ENCODE results near the gene ATF6. TPM values are rescaled to one million over a fixed set of nuclear protein-coding genes. Genes with fewer than 3 reads are reported as not detected.
"Not testable (repeated sequence)": the region's sequence is repeated elsewhere in the genome, so short reads cannot be mapped to it uniquely, and the experiment has no call there.

Gene ATF6
- total RNA-seq, 2 experiments from 2014 or later, result 10.2 to 13.9 TPM

- H3K9me3 ChIP-seq (ENCODE audit: low read length), result no peaks in the 10 kb centered on the region
- ChIA-PET CTCF (ENCODE audit: unreplicated experiment) (no interaction called here), POLR2A (interaction anchor here (1.2 to 1.9 kb wide), 2 partner anchors 10 to 11 kb away, joined by 4 read pairs; no protein-coding TSS in a partner anchor)
- no peaks in the 10 kb centered on the region for H4K20me1 ChIP-seq (ENCODE audit: insufficient read depth, low read length)
- DNase-seq (ENCODE audit: low spot score), result no peak
- no peak overlapping the region for H2AFZ ChIP-seq (ENCODE audit: low read length)
- H3K4me3 ChIP-seq (ENCODE audit: low read depth, low read length, poor library complexity, severe bottlenecking), result no peak overlapping the region
- intact Hi-C loops (cut with micrococcal nuclease; ENCODE audit: unreplicated experiment), result no loop called here
- TF ChIP-seq CTCF (conservative IDR thresholded peaks at IDR 0.05; ENCODE audit: low read length), result no peak
- TF ChIP-seq EZH2phosphoT487 (IDR thresholded peaks at IDR 0.05; ENCODE audit: borderline replicate concordance, low read depth, low read length), result no peak
- peaks cover 19% of the 10 kb centered on the region; the same call in 1 of the 2 replicates for H3K36me3 ChIP-seq (ENCODE audit: insufficient read depth, low read length)
- BruUV-seq (replicated peaks), result no TSS peak
- no peaks in the 10 kb centered on the region for H3K4me1 ChIP-seq (ENCODE audit: insufficient read depth, low read length, poor library complexity, severe bottlenecking)
- H3K9me2 ChIP-seq (ENCODE audit: insufficient read depth, low read length), result no peaks in the 10 kb centered on the region
- no peak overlapping the region for H3K4me2 ChIP-seq (ENCODE audit: low read length)
- no peak overlapping the region for H3K27ac ChIP-seq (ENCODE audit: low read depth, low read length, poor library complexity, severe bottlenecking)
- H3K79me2 ChIP-seq (ENCODE audit: insufficient read depth, low read depth, low read length), result no peaks in the 10 kb centered on the region
Measured at GRCh38 chr1:161825831-161826230, 59.7 kb downstream of the ATF6 start.

GRCh38 chr1:161826478-161826877 lies 60.4 kb downstream of the ATF6 start:
- intact Hi-C loops (cut with micrococcal nuclease; ENCODE audit: unreplicated experiment), result no loop called here
- BruUV-seq (replicated peaks), result no TSS peak
- Histone ChIP-seq H3K4me3 (ENCODE audit: low read depth, low read length, poor library complexity, severe bottlenecking) (no peak overlapping the region), H3K9me3 (ENCODE audit: low read length) (no peaks in the 10 kb centered on the region), H3K79me2 (ENCODE audit: insufficient read depth, low read depth, low read length) (no peaks in the 10 kb centered on the region), H3K4me1 (ENCODE audit: insufficient read depth, low read length, poor library complexity, severe bottlenecking) (no peaks in the 10 kb centered on the region), H3K4me2 (ENCODE audit: low read length) (no peak overlapping the region), H3K9me2 (ENCODE audit: insufficient read depth, low read length) (no peaks in the 10 kb centered on the region), H2AFZ (ENCODE audit: low read length) (no peak overlapping the region), H3K36me3 (ENCODE audit: insufficient read depth, low read length) (peaks cover 13% of the 10 kb centered on the region; the same call in 1 of the 2 replicates), H4K20me1 (ENCODE audit: insufficient read depth, low read length) (no peaks in the 10 kb centered on the region), H3K27ac (ENCODE audit: low read depth, low read length, poor library complexity, severe bottlenecking) (no peak overlapping the region)
- CTCF ChIA-PET (ENCODE audit: unreplicated experiment), result no interaction called here
- TF ChIP-seq EZH2phosphoT487 (IDR thresholded peaks at IDR 0.05; ENCODE audit: borderline replicate concordance, low read depth, low read length) (no peak), CTCF (conservative IDR thresholded peaks at IDR 0.05; ENCODE audit: low read length) (no peak)
- POLR2A ChIA-PET, result interaction anchor here (1.9 kb wide), 1 partner anchor 11 kb away, joined by 4 read pairs; no protein-coding TSS in a partner anchor
- DNase-seq (ENCODE audit: low spot score), result no peak

GRCh38 chr1:161827786-161828185 lies 61.7 kb downstream of the ATF6 start:
- Histone ChIP-seq H2AFZ (ENCODE audit: low read length) (no peak overlapping the region), H3K9me2 (ENCODE audit: insufficient read depth, low read length) (no peaks in the 10 kb centered on the region), H3K79me2 (ENCODE audit: insufficient read depth, low read depth, low read length) (no peaks in the 10 kb centered on the region), H3K27ac (ENCODE audit: low read depth, low read length, poor library complexity, severe bottlenecking) (no peak overlapping the region), H3K36me3 (ENCODE audit: insufficient read depth, low read length) (peaks cover 10% of the 10 kb centered on the region; the same call in 1 of the 2 replicates), H3K4me3 (ENCODE audit: low read depth, low read length, poor library complexity, severe bottlenecking) (no peak overlapping the region), H3K4me1 (ENCODE audit: insufficient read depth, low read length, poor library complexity, severe bottlenecking) (no peaks in the 10 kb centered on the region), H3K9me3 (ENCODE audit: low read length) (no peaks in the 10 kb centered on the region), H3K4me2 (ENCODE audit: low read length) (no peak overlapping the region), H4K20me1 (ENCODE audit: insufficient read depth, low read length) (no peaks in the 10 kb centered on the region)
- intact Hi-C loops (cut with micrococcal nuclease; ENCODE audit: unreplicated experiment), result no loop called here
- DNase-seq (ENCODE audit: low spot score), result no peak
- POLR2A ChIA-PET, result no interaction called here
- no TSS peak for BruUV-seq (replicated peaks)
- CTCF ChIA-PET (ENCODE audit: unreplicated experiment), result interaction anchor here (0.6 kb wide), 1 partner anchor 69 kb away, joined by 9 read pairs; no protein-coding TSS in a partner anchor
- TF ChIP-seq CTCF (conservative IDR thresholded peaks at IDR 0.05; ENCODE audit: low read length), result no peak
- no peak for TF ChIP-seq EZH2phosphoT487 (IDR thresholded peaks at IDR 0.05; ENCODE audit: borderline replicate concordance, low read depth, low read length)

GRCh38 chr1:161832299-161832907 lies 66.3 kb downstream of the ATF6 start:
- CTCF ChIA-PET (ENCODE audit: unreplicated experiment); H2AFZ ChIP-seq (ENCODE audit: low read length); H3K79me2 ChIP-seq (ENCODE audit: insufficient read depth, low read depth, low read length); H3K9me3 ChIP-seq (ENCODE audit: low read length); BruUV-seq (replicated peaks); H3K4me1 ChIP-seq (ENCODE audit: insufficient read depth, low read length, poor library complexity, severe bottlenecking); H4K20me1 ChIP-seq (ENCODE audit: insufficient read depth, low read length); H3K4me3 ChIP-seq (ENCODE audit: low read depth, low read length, poor library complexity, severe bottlenecking); H3K9me2 ChIP-seq (ENCODE audit: insufficient read depth, low read length); intact Hi-C loops (cut with micrococcal nuclease; ENCODE audit: unreplicated experiment); H3K4me2 ChIP-seq (ENCODE audit: low read length); DNase-seq (ENCODE audit: low spot score); POLR2A ChIA-PET; H3K27ac ChIP-seq (ENCODE audit: low read depth, low read length, poor library complexity, severe bottlenecking): not testable (repeated sequence)
- peaks cover 10% of the 10 kb centered on the region; the same call in 1 of the 2 replicates for H3K36me3 ChIP-seq (ENCODE audit: insufficient read depth, low read length)
